DOHH2 (cell line): ENCODE results near the gene EIF3I.

Experiments used
- H3F3A ChIP-seq: fragments of 200-600 bp; sonication (generic), shearing (Covaris generic); 2 replicates; pipeline ENCODE4 v1.6.0; 2016; ENCODE audit warnings: antibody characterized with exemption, mild to moderate bottlenecking; ENCODE audit not compliant: control insufficient read depth, insufficient read depth
- H3K27ac ChIP-seq: fragments of 200-600 bp; sonication (generic); 2 replicates; pipeline ENCODE4 v1.5.1; 2014; ENCODE audit warnings: low read depth, mild to moderate bottlenecking, low read length, moderate library complexity
- H3K27me3 ChIP-seq: fragments of 200-600 bp; sonication (generic); 2 replicates; pipeline ENCODE4 v1.6.1; 2014; ENCODE audit warnings: mild to moderate bottlenecking, low read length, mixed read lengths; ENCODE audit not compliant: control insufficient read depth
- H3K36me3 ChIP-seq: fragments of 200-600 bp; sonication (generic); 2 replicates; pipeline ENCODE4 v1.6.1; 2014; ENCODE audit warnings: mild to moderate bottlenecking, low read length, moderate library complexity, mixed read lengths; ENCODE audit not compliant: control insufficient read depth
- H3K4me1 ChIP-seq: fragments of 200-600 bp; sonication (generic); 2 replicates; pipeline ENCODE4 v1.6.1; 2014; ENCODE audit warnings: mild to moderate bottlenecking, low read length, mixed read lengths; ENCODE audit not compliant: control insufficient read depth
- H3K4me2 ChIP-seq: fragments of 200-600 bp; sonication (generic); 2 replicates; pipeline ENCODE4 v1.6.0; 2014; ENCODE audit warnings: mild to moderate bottlenecking, low read length, moderate library complexity
- H3K4me3 ChIP-seq: fragments of 200-600 bp; sonication (generic); 2 replicates; pipeline ENCODE4 v1.5.1; 2014; ENCODE audit warnings: mild to moderate bottlenecking, low read length, mixed read lengths
- H3K79me2 ChIP-seq: fragments of 200-600 bp; sonication (generic); 2 replicates; pipeline ENCODE4 v1.6.1; 2014; ENCODE audit warnings: mild to moderate bottlenecking, low read length, mixed read lengths; ENCODE audit not compliant: control insufficient read depth
- H3K9me2 ChIP-seq: fragments of 200-600 bp; sonication (generic); replicated peaks from 2 replicates; pipeline ENCODE4 v1.6.1; 2014; ENCODE audit warnings: mild to moderate bottlenecking, low read length, mixed read lengths; ENCODE audit not compliant: control insufficient read depth
- H3K9me3 ChIP-seq: fragments of 200-600 bp; sonication (generic); 2 replicates; pipeline ENCODE4 v1.6.1; 2014; ENCODE audit warnings: antibody characterized with exemption, low read length, mixed read lengths; ENCODE audit not compliant: control insufficient read depth, insufficient read depth
- H4K20me1 ChIP-seq: fragments of 200-600 bp; sonication (generic); 2 replicates; pipeline ENCODE4 v1.6.0; 2014; ENCODE audit warnings: low read depth, mild to moderate bottlenecking, antibody characterized with exemption, low read length, moderate library complexity; ENCODE audit not compliant: control insufficient read depth, insufficient read depth
- CTCF ChIP-seq: fragments of 200-600 bp; sonication (generic); IDR thresholded peaks from one replicate; pipeline ENCODE4 v1.5.1; 2014; ENCODE audit warnings: antibody characterized with exemption, mild to moderate bottlenecking, low read depth, low read length; ENCODE audit not compliant: poor library complexity, severe bottlenecking
- EZH2phosphoT487 ChIP-seq: fragments of 200-600 bp; sonication (generic); IDR thresholded peaks from 2 replicates; pipeline ENCODE4 v1.6.1; 2017; ENCODE audit warnings: borderline replicate concordance, mild to moderate bottlenecking, antibody characterized with exemption, low read length, moderate library complexity, mixed read lengths

The EIF3I gene

GRCh38 chr1:32181065-32181464 is 41.1 kb upstream of the EIF3I start:
- peak overlapping the region; percentile 87 for H3K4me3 ChIP-seq
- peak overlapping the region; percentile 73; the same call in 1 of the 2 replicates for H3K27ac ChIP-seq
- H3K9me2 ChIP-seq = no peaks in the 10 kb centered on the region
- H3K79me2 ChIP-seq = peaks cover 56% of the 10 kb centered on the region
- no peak for TF ChIP-seq CTCF
- TF ChIP-seq EZH2phosphoT487 = no peak
- H3K36me3 ChIP-seq = peaks cover 50% of the 10 kb centered on the region
- H3K9me3 ChIP-seq = no peaks in the 10 kb centered on the region
- peaks cover 17% of the 10 kb centered on the region for H3F3A ChIP-seq
- peaks cover 3% of the 10 kb centered on the region; the same call in 1 of the 2 replicates for H4K20me1 ChIP-seq
- H3K27me3 ChIP-seq = no peaks in the 10 kb centered on the region
- H3K4me2 ChIP-seq = peak overlapping the region; percentile 97
- peaks cover 34% of the 10 kb centered on the region for H3K4me1 ChIP-seq

GRCh38 chr1:32181563-32181962 is 40.6 kb upstream of the EIF3I start:
- Histone ChIP-seq H3K27ac (no peak overlapping the region), H3K9me2 (no peaks in the 10 kb centered on the region), H3K9me3 (no peaks in the 10 kb centered on the region), H4K20me1 (peaks cover 3% of the 10 kb centered on the region; the same call in 1 of the 2 replicates), H3K79me2 (peaks cover 61% of the 10 kb centered on the region), H3K4me3 (peak overlapping the region; percentile 87), H3K27me3 (no peaks in the 10 kb centered on the region), H3F3A (peaks cover 17% of the 10 kb centered on the region), H3K36me3 (peaks cover 55% of the 10 kb centered on the region), H3K4me1 (peaks cover 39% of the 10 kb centered on the region), H3K4me2 (peak overlapping the region; percentile 97)
- TF ChIP-seq CTCF (no peak), EZH2phosphoT487 (no peak)

- Histone ChIP-seq H3K9me3 (no peaks in the 10 kb centered on the region), H3K4me3 (no peak overlapping the region), H3K79me2 (peaks cover 66% of the 10 kb centered on the region), H3K36me3 (peaks cover 59% of the 10 kb centered on the region), H3K4me2 (peak overlapping the region; percentile 97), H3K9me2 (no peaks in the 10 kb centered on the region), H4K20me1 (peaks cover 3% of the 10 kb centered on the region; the same call in 1 of the 2 replicates), H3K27me3 (no peaks in the 10 kb centered on the region), H3K4me1 (peaks cover 39% of the 10 kb centered on the region), H3F3A (peaks cover 17% of the 10 kb centered on the region), H3K27ac (no peak overlapping the region)
- no peak for TF ChIP-seq EZH2phosphoT487
- TF ChIP-seq CTCF = no peak
Observed at GRCh38 chr1:32182060-32182459, 40.1 kb upstream of the EIF3I start.

- Histone ChIP-seq H3K27me3 (no peaks in the 10 kb centered on the region), H3K4me1 (peaks cover 29% of the 10 kb centered on the region), H3K79me2 (peaks cover 71% of the 10 kb centered on the region), H3K4me2 (no peak overlapping the region; the same call in 1 of the 2 replicates), H3K27ac (no peak overlapping the region), H3F3A (no peaks in the 10 kb centered on the region), H3K36me3 (peaks cover 84% of the 10 kb centered on the region), H3K4me3 (no peak overlapping the region), H3K9me3 (no peaks in the 10 kb centered on the region), H3K9me2 (no peaks in the 10 kb centered on the region), H4K20me1 (peaks cover 3% of the 10 kb centered on the region; the same call in 1 of the 2 replicates)
- TF ChIP-seq EZH2phosphoT487 (no peak), CTCF (no peak)
Observed at GRCh38 chr1:32184650-32185049, 37.6 kb upstream of the EIF3I start.
